BE2C (cell line): ENCODE data around the gene SNX30.

ENCODE experiments used
- DNase-seq: peaks from one replicate; pipeline ENCODE4 v3.0.0-alpha.2; 2020
- H3K27me3 ChIP-seq: fragments of 250-450 bp; sonication (Bioruptor Pico); 2 replicates; pipeline ENCODE4 v1.5.1; 2020; ENCODE audit warnings: mild to moderate bottlenecking
- H3K36me3 ChIP-seq: fragments of 250-450 bp; sonication (Bioruptor Pico); 2 replicates; pipeline ENCODE4 v1.5.1; 2020; ENCODE audit warnings: mild to moderate bottlenecking
- H3K4me1 ChIP-seq: fragments of 250-450 bp; sonication (Bioruptor Pico); 2 replicates; pipeline ENCODE4 v1.5.1; 2020
- H3K4me3 ChIP-seq: 2 replicates; pipeline ENCODE4 v1.5.1; 2011; ENCODE audit warnings: low read depth, low read length
- H3K9me3 ChIP-seq: fragments of 250-450 bp; sonication (Bioruptor Pico); 2 replicates; pipeline ENCODE4 v1.5.1; 2020
- TF ChIP-seq, protein P1 (sequence below): IDR thresholded peaks from 2 replicates; pipeline ENCODE4 v1.5.1; 2012; ENCODE audit warnings: mild to moderate bottlenecking, low read depth, low read length

SNX30 gene

DNA sequence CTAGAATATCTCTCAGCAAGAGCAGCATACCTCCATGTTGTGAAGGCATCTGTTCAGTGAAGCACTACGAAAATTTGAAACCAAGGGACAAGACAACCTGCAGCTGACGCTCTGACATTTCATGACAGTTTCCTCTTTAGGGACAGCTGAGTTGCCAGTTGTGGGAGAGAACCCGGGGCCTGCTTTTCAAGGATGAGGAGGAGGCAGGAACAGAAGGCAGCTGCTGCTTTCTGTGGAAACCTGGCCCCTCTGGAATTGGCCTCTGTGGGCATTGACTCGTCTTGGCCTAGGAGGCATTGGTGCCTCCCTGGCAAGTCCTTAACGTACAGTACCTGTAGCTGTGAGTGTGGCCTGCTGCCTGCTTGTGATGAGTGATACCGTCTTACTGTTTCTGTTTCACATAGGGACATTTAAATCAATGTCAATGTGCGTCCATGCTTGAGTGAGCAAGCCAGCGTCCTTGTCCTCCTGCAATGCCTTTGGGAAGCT lies 118.5 kb downstream of the SNX30 start:
- no peaks in the 10 kb centered on the region for H3K4me1 ChIP-seq
- H3K4me3 ChIP-seq = no peak overlapping the region
- no peaks in the 10 kb centered on the region for H3K27me3 ChIP-seq
- no peaks in the 10 kb centered on the region for H3K9me3 ChIP-seq
- no peaks in the 10 kb centered on the region for H3K36me3 ChIP-seq
- TF ChIP-seq, protein P1, sequence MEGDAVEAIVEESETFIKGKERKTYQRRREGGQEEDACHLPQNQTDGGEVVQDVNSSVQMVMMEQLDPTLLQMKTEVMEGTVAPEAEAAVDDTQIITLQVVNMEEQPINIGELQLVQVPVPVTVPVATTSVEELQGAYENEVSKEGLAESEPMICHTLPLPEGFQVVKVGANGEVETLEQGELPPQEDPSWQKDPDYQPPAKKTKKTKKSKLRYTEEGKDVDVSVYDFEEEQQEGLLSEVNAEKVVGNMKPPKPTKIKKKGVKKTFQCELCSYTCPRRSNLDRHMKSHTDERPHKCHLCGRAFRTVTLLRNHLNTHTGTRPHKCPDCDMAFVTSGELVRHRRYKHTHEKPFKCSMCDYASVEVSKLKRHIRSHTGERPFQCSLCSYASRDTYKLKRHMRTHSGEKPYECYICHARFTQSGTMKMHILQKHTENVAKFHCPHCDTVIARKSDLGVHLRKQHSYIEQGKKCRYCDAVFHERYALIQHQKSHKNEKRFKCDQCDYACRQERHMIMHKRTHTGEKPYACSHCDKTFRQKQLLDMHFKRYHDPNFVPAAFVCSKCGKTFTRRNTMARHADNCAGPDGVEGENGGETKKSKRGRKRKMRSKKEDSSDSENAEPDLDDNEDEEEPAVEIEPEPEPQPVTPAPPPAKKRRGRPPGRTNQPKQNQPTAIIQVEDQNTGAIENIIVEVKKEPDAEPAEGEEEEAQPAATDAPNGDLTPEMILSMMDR = no peak
- no peak for DNase-seq

DNA sequence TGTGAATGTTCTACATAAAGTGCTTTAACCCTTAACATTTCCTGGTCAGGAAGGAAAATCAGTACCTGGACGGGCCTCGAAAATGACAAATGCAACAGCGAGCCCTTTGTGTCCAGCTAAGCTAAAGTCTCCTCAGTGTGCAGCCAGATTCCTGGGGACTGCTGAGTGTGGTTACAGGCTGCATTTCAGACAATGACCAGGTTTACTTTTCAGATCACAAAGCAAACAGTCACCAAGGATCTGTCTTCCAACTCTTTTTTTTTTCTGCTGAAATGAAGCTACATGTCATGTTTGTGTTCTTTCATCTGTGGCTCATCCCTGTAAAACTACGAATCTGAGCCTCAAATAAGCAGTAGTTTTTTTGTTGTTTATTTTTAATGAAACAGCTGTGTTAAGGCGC lies 119.4 kb downstream of the SNX30 start:
- H3K9me3 ChIP-seq = no peaks in the 10 kb centered on the region
- TF ChIP-seq, protein P1 = no peak
- H3K27me3 ChIP-seq = no peaks in the 10 kb centered on the region
- H3K36me3 ChIP-seq = no peaks in the 10 kb centered on the region
- no peak for DNase-seq
- no peak overlapping the region for H3K4me3 ChIP-seq
- no peaks in the 10 kb centered on the region for H3K4me1 ChIP-seq

DNA sequence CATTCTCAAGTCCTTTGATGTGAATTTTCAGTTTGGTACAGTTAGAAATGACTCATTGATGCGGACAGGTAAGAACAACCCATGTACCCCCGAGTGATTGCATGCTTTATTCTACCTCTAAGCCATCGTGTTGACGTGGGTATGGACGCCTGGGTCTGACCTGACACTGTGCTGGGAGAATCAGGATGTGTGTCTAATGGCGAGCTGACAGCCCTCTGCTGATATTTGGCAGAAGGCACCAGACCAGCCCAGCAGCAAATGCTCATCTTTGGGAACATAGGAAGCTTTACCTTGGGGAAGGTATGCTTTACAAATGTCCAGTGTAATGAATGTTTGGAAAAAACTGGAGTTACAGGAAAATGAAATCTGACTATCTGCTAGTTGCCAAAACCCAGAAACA lies 120.0 kb downstream of the SNX30 start:
- no peak for DNase-seq
- TF ChIP-seq, protein P1 = no peak
- Histone ChIP-seq H3K9me3 (no peaks in the 10 kb centered on the region), H3K4me1 (no peaks in the 10 kb centered on the region), H3K36me3 (no peaks in the 10 kb centered on the region), H3K4me3 (no peak overlapping the region), H3K27me3 (no peaks in the 10 kb centered on the region)

DNA sequence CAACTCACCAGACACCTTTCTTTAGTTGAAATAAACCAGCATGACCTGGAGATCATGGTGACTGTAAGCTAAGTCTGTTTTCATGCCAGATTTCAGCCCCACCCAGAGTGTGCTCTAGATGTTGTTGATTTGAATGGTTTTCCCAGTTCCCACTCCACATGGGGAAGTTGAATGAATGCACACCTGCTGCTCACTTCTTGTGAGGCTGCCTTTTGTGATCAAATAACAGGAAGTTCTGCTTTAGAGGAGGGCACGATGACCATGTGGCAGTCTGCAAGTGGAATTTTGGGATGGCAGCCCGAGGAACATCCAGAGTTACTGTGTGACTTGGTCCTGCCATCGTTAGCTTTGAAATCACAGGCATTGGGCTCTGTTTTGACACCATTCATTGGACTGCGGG lies 121.5 kb downstream of the SNX30 start:
- H3K4me1 ChIP-seq = no peaks in the 10 kb centered on the region
- no peaks in the 10 kb centered on the region for H3K9me3 ChIP-seq
- TF ChIP-seq, protein P1 = no peak
- H3K4me3 ChIP-seq = no peak overlapping the region
- no peak for DNase-seq
- H3K36me3 ChIP-seq = no peaks in the 10 kb centered on the region
- no peaks in the 10 kb centered on the region for H3K27me3 ChIP-seq

DNA sequence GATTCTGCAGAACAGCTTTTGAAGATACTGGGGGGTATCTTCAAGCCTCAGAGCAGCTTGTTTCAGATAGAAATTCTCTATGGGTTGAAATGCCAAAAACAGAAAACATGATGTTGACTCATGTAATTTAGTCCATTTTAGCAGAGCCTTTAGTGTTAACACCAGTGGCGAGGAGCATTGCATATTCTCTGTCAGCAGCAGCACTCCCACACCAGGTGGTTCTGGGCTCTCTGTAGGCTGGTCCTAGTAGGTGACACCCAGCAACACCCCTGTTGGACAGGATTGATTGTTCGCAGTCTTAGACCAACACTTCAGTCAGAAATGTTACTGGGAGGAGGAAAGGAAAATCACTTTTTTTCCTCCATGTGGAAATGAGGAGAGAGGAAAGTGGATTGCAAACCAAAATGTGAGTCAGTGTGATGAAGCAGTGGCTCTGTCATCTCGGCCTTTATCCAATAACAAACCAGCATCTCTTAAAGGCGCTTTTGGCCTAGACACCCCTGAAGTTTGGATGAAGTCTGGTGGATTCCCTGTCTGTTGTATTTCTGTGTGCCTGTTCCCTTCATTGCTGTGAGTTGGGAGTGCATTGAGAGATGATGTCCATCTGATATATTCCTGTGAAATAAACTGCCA lies 123.3 kb downstream of the SNX30 start:
- H3K4me1 ChIP-seq = no peaks in the 10 kb centered on the region
- TF ChIP-seq, protein P1 = no peak
- H3K27me3 ChIP-seq = no peaks in the 10 kb centered on the region
- no peak for DNase-seq
- no peaks in the 10 kb centered on the region for H3K36me3 ChIP-seq
- H3K9me3 ChIP-seq = no peaks in the 10 kb centered on the region
- H3K4me3 ChIP-seq = no peak overlapping the region

DNA sequence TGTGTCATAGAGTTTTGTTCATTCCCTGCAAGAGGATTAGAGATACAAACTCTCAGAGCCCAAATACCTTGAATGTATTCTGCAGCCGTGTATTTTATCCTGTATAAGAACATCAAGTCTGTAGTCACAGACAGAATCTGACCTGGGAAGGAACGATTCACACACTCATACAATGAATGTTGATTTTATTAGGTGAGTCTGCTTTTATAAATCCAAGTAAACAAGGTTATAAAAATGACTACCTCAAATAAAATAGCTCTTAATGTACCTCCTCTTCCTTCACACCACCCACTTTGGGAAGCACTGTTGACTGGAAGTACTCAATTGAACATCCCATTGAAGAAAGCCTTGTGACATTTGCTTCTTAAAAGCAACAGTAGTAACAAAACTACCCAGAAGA lies 128.2 kb downstream of the SNX30 start:
- Histone ChIP-seq H3K36me3 (no peaks in the 10 kb centered on the region), H3K4me3 (no peak overlapping the region), H3K9me3 (no peaks in the 10 kb centered on the region), H3K4me1 (no peaks in the 10 kb centered on the region), H3K27me3 (no peaks in the 10 kb centered on the region)
- TF ChIP-seq, protein P1 = no peak
- no peak for DNase-seq
